ENCODE measurements around the gene GREB1L.
"Not testable (repeated sequence)": the region's sequence is repeated elsewhere in the genome, so short reads cannot be mapped to it uniquely, and the experiment has no call there.

GREB1L gene

GRCh38 chr18:21254576-21254975, 12.5 kb downstream of the GREB1L start:
- Mint-ChIP-seq H3K9me3 (no peaks in the 10 kb centered on the region), H3K4me3 (no peak overlapping the region), H3K4me1 (no peaks in the 10 kb centered on the region), H3K27me3 (peaks cover 13% of the 10 kb centered on the region), H3K27ac (no peak overlapping the region)
- DNase-seq (no peak), ATAC-seq (no peak)

GRCh38 chr18:21255211-21255610, 13.2 kb downstream of the GREB1L start:
- DNase-seq (no peak), ATAC-seq (no peak)
- H3K9me3 Mint-ChIP-seq = no peaks in the 10 kb centered on the region
- H3K4me3 Mint-ChIP-seq = no peak overlapping the region
- no peak overlapping the region for H3K27ac Mint-ChIP-seq
- H3K4me1 Mint-ChIP-seq = no peaks in the 10 kb centered on the region
- peaks cover 7% of the 10 kb centered on the region for H3K27me3 Mint-ChIP-seq

GRCh38 chr18:21257386-21257785, 15.4 kb downstream of the GREB1L start:
- Mint-ChIP-seq H3K27me3 (peaks cover 7% of the 10 kb centered on the region), H3K4me3 (no peak overlapping the region), H3K4me1 (no peaks in the 10 kb centered on the region), H3K27ac (no peak overlapping the region), H3K9me3 (no peaks in the 10 kb centered on the region)
- DNase-seq = no peak
- no peak for ATAC-seq

GRCh38 chr18:21260621-21261020, 18.6 kb downstream of the GREB1L start:
- no peaks in the 10 kb centered on the region for H3K4me1 Mint-ChIP-seq
- H3K4me3 Mint-ChIP-seq = no peak overlapping the region
- H3K9me3 Mint-ChIP-seq = no peaks in the 10 kb centered on the region
- no peak for ATAC-seq
- peaks cover 7% of the 10 kb centered on the region for H3K27me3 Mint-ChIP-seq
- no peak overlapping the region for H3K27ac Mint-ChIP-seq
- DNase-seq = no peak

- DNase-seq = no peak
- no peaks in the 10 kb centered on the region for H3K4me1 Mint-ChIP-seq
- peaks cover 9% of the 10 kb centered on the region for H3K27me3 Mint-ChIP-seq
- no peaks in the 10 kb centered on the region for H3K9me3 Mint-ChIP-seq
- H3K27ac Mint-ChIP-seq = no peak overlapping the region
- ATAC-seq = no peak
- no peak overlapping the region for H3K4me3 Mint-ChIP-seq
These were observed 19.3 kb downstream of the GREB1L start for GRCh38 chr18:21261352-21261751.

DNA sequence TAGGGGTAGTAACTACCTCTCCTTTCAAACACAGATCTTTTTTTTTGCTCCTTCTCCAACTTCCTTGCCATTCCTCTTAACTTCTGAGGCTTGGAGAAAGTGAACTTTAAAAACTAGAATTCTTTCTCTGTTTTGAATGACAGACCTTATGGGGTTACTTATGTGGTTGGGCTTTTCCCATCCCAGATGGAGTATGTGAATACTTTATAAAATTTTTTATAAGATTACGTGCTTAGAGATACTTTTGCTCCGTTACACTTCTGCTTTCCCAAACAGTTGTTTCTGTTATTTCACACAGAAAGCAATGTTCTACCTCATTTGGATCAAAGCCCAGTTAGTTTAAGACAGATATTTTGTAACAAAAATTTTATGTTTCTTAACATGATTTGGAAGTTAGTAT, 20.2 kb downstream of the GREB1L start:
- Mint-ChIP-seq H3K27me3 (peaks cover 12% of the 10 kb centered on the region), H3K4me1 (no peaks in the 10 kb centered on the region), H3K4me3 (no peak overlapping the region), H3K27ac (no peak overlapping the region), H3K9me3 (no peaks in the 10 kb centered on the region)
- no peak for DNase-seq
- no peak for ATAC-seq

- H3K4me1 Mint-ChIP-seq = no peaks in the 10 kb centered on the region
- peaks cover 12% of the 10 kb centered on the region for H3K27me3 Mint-ChIP-seq
- H3K4me3 Mint-ChIP-seq = no peak overlapping the region
- no peak overlapping the region for H3K27ac Mint-ChIP-seq
- ATAC-seq (no peak), DNase-seq (no peak)
- no peaks in the 10 kb centered on the region for H3K9me3 Mint-ChIP-seq
These were observed 20.9 kb downstream of the GREB1L start for GRCh38 chr18:21262979-21263378.

DNA sequence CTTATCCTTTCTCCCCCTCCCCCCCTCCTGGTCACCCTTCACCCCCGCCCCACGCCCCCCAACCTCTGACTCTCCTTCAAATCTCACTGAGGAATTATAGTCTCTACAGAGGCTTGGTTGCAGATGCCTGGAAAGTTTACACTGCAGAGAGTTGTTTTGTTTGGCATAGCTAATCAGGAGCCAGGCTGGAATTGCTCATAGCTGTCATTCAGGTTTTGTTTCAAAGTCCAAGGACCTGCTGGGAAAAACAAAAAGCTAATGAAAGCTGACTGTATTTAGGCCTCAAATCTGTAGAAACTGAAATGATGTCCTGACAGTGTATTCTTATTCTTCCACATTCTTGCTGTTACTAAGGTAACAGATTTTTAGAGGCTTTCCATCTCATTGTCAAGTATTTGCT, 22.6 kb downstream of the GREB1L start:
- no peak for ATAC-seq
- no peak overlapping the region for H3K27ac Mint-ChIP-seq

GRCh38 chr18:21265971-21266673, 24.1 kb downstream of the GREB1L start:
- Mint-ChIP-seq H3K4me1 (no peaks in the 10 kb centered on the region), H3K27me3 (peaks cover 12% of the 10 kb centered on the region), H3K4me3 (no peak overlapping the region), H3K9me3 (no peaks in the 10 kb centered on the region), H3K27ac (no peak overlapping the region)
- DNase-seq (no peak), ATAC-seq (no peak)

More for the DNA sequence above, 22.6 kb downstream of the GREB1L start:
- no peak for DNase-seq
- no peaks in the 10 kb centered on the region for H3K4me1 Mint-ChIP-seq
- no peaks in the 10 kb centered on the region for H3K9me3 Mint-ChIP-seq
- H3K27me3 Mint-ChIP-seq = peaks cover 12% of the 10 kb centered on the region
- H3K4me3 Mint-ChIP-seq = no peak overlapping the region

- Mint-ChIP-seq H3K4me1 (no peaks in the 10 kb centered on the region), H3K27ac (no peak overlapping the region), H3K27me3 (peaks cover 12% of the 10 kb centered on the region), H3K4me3 (no peak overlapping the region), H3K9me3 (no peaks in the 10 kb centered on the region)
- ATAC-seq (no peak), DNase-seq (no peak)
These were observed 25.4 kb downstream of the GREB1L start for GRCh38 chr18:21267400-21267799.

- Mint-ChIP-seq H3K27me3 (peaks cover 12% of the 10 kb centered on the region), H3K9me3 (no peaks in the 10 kb centered on the region), H3K27ac (no peak overlapping the region), H3K4me3 (no peak overlapping the region), H3K4me1 (no peaks in the 10 kb centered on the region)
- ATAC-seq = no peak
- DNase-seq = no peak
These were observed 27.3 kb downstream of the GREB1L start for GRCh38 chr18:21269349-21269748.

DNA sequence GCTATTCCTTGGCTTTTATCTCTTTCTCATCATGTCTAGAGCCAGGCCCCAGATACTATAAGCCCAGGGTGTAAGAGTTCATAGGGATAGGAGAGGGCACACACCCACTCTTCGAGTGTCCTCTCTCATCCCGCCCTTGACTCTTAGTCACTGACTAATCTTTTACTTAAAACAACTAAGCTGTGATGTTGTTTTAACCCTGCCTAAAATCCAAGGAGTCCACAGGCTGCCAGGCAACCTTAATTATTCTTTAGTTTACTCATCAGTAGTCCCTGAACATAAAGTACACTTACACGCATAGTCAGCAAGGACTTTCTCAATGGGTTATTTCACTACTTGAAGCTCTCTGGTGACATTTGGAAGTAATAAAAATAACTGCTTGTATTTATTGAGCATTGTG, 28.4 kb downstream of the GREB1L start:
- Mint-ChIP-seq H3K27me3 (peaks cover 12% of the 10 kb centered on the region), H3K27ac (no peak overlapping the region), H3K4me3 (no peak overlapping the region), H3K9me3 (no peaks in the 10 kb centered on the region), H3K4me1 (no peaks in the 10 kb centered on the region)
- no peak for DNase-seq
- ATAC-seq = no peak

- Mint-ChIP-seq H3K27me3 (peaks cover 2% of the 10 kb centered on the region), H3K4me1 (no peaks in the 10 kb centered on the region), H3K4me3 (no peak overlapping the region), H3K9me3 (peaks cover 0 to under 1% of the 10 kb centered on the region in 2 donors), H3K27ac (peak overlapping the region in 1 of 2 donors; percentile 21)
- DNase-seq = no peak
- ATAC-seq = no peak
These were observed 30.1 kb downstream of the GREB1L start for GRCh38 chr18:21272016-21272579.

DNA sequence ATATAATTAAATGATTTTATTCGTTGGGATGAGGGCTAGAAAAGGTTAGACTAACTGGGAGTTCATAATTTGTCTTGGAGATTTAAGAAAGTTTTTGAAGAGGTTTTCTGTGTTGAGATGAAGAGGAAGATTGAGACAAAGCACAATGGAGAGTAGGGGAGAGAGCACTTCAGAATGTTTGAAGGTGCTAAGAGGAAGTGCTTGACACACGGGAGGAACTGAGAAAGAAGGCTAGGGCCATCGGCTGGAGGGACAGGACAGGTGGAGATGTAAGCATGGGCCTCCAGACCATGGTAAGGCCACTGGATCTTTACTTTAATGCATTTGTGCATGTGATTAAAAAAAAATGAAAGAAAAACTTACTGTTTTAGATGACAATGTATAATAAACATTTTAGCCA, 31.5 kb downstream of the GREB1L start:
- no peak for ATAC-seq
- Mint-ChIP-seq H3K4me1 (no peaks in the 10 kb centered on the region), H3K27me3 (peaks cover 8% of the 10 kb centered on the region), H3K27ac (no peak overlapping the region), H3K9me3 (peaks cover 0 to 7% of the 10 kb centered on the region in 2 donors), H3K4me3 (no peak overlapping the region)
- no peak for DNase-seq

DNA sequence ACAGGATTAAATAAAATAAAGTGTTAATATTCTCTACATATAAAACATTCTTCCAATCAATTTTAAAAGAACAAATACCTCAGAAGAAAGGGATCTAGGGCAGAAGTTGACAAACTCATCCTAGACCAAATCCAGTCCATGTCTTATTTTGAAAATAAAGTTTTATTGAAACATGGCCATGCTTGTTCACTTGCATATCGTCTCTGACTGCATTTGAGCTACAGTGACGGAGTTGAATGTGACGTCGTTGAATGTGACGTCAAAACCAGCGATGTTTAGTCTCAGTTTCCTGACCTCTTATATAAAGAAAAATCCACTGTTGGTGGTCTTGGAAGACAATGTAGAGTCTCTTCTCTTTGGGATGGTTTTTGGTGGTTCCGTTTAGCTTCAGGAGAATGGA, 33.6 kb downstream of the GREB1L start:
- no peaks in the 10 kb centered on the region for H3K4me1 Mint-ChIP-seq
- H3K27me3 Mint-ChIP-seq = peaks cover 8% of the 10 kb centered on the region
- no peak overlapping the region for H3K27ac Mint-ChIP-seq
- ATAC-seq (no peak), DNase-seq (no peak)
- H3K4me3 Mint-ChIP-seq = no peak overlapping the region
- H3K9me3 Mint-ChIP-seq = peaks cover 0 to 7% of the 10 kb centered on the region in 2 donors

DNA sequence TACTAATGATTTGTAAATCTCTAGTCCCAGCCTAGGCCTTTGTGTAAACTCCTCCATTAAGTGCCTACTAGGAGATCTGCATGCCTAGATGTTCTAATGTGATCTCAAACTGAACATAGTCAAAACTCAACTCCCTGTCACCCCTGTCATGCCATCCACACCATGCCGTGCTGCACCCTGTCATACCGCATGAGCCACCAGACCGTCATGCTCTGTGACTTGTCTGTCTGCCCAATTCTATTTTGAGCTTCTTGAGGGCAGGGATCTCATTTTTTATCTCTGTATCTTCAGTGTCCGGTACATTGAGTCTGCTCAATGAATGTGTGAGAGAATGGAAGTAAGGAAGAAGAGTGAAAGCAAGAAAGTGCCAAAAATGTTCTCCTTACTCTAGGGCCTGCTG, 35.5 kb downstream of the GREB1L start:
- no peak for DNase-seq
- H3K4me1 Mint-ChIP-seq = no peaks in the 10 kb centered on the region
- peaks cover 0 to 7% of the 10 kb centered on the region in 2 donors for H3K9me3 Mint-ChIP-seq
- H3K4me3 Mint-ChIP-seq = no peak overlapping the region
- H3K27ac Mint-ChIP-seq = no peak overlapping the region
- peaks cover 16% of the 10 kb centered on the region for H3K27me3 Mint-ChIP-seq
- ATAC-seq = no peak

- not testable (repeated sequence) for H3K4me1 Mint-ChIP-seq, H3K9me3 Mint-ChIP-seq, H3K27ac Mint-ChIP-seq, H3K4me3 Mint-ChIP-seq, DNase-seq, ATAC-seq
- H3K27me3 Mint-ChIP-seq = peaks cover 16% of the 10 kb centered on the region
These were observed 36.2 kb downstream of the GREB1L start for GRCh38 chr18:21278218-21278617.

All from stimulated activated naive CD8-positive, alpha-beta T cell treated with anti-CD3 and anti-CD28 coated beads, Interleukin-15, amount 100 ng/mL, for 72 hours (primary cell).